ENCODE measurements around the gene VAV2.

Gene VAV2

GRCh38 chr9:133996531-133997520, 4.7 kb upstream of the VAV2 start:
- Histone ChIP-seq H3K4me1 (ENCODE audit: control extremely low read depth in 1 of 4, control insufficient read depth in 4 of 4, insufficient read depth in 4 of 4, low read length in 3 of 4) (peaks cover 0 to 20% (median 18%) of the 10 kb centered on the region in 4 experiments), H3K27ac (ENCODE audit: insufficient read depth in 1 of 2, low read depth in 1 of 2, low read length in 2 of 2, poor library complexity in 1 of 2, severe bottlenecking in 2 of 2) (no peak overlapping the region), H3K4me3 (ENCODE audit: control insufficient read depth in 1 of 7, extremely low read depth in 1 of 7, insufficient read depth in 4 of 7, low read depth in 2 of 7, low read length in 6 of 7) (no peak overlapping the region), H3K36me3 (ENCODE audit: control insufficient read depth in 4 of 4, insufficient read depth in 4 of 4, low read length in 3 of 4) (no peaks in the 10 kb centered on the region), H3K9me3 (ENCODE audit: control extremely low read depth in 1 of 5, control insufficient read depth in 4 of 5, insufficient read depth in 2 of 5, low read depth in 1 of 5, low read length in 4 of 5) (no peaks in the 10 kb centered on the region), H3K27me3 (replicated peaks in 2 of 5; ENCODE audit: control insufficient read depth in 4 of 5, insufficient read depth in 5 of 5, low read length in 4 of 5) (peaks cover 0 to 36% (median 14%) of the 10 kb centered on the region in 5 experiments)
- CTCF ChIA-PET = interaction anchor here (0.9 to 5.5 kb wide), 7 partner anchors 9 to 228 kb away, joined by 3 to 143 read pairs (median 18); no protein-coding TSS in a partner anchor
- WGBS (ENCODE audit: insufficient coverage) = 77% methylated on average over 24 of the region's 24 CpGs
- DNase-seq = no peak
- POLR2A ChIA-PET = no interaction called here

- Histone ChIP-seq H3K4me3 (ENCODE audit: control insufficient read depth in 1 of 7, extremely low read depth in 1 of 7, insufficient read depth in 4 of 7, low read depth in 2 of 7, low read length in 6 of 7) (no peak overlapping the region), H3K4me1 (ENCODE audit: control extremely low read depth in 1 of 4, control insufficient read depth in 4 of 4, insufficient read depth in 4 of 4, low read length in 3 of 4) (peaks cover 0 to 32% (median 30%) of the 10 kb centered on the region in 4 experiments), H3K27ac (ENCODE audit: insufficient read depth in 1 of 2, low read depth in 1 of 2, low read length in 2 of 2, poor library complexity in 1 of 2, severe bottlenecking in 2 of 2) (no peak overlapping the region), H3K36me3 (ENCODE audit: control insufficient read depth in 4 of 4, insufficient read depth in 4 of 4, low read length in 3 of 4) (no peaks in the 10 kb centered on the region), H3K9me3 (ENCODE audit: control extremely low read depth in 1 of 5, control insufficient read depth in 4 of 5, insufficient read depth in 2 of 5, low read depth in 1 of 5, low read length in 4 of 5) (no peaks in the 10 kb centered on the region), H3K27me3 (replicated peaks in 2 of 5; ENCODE audit: control insufficient read depth in 4 of 5, insufficient read depth in 5 of 5, low read length in 4 of 5) (peaks cover 0 to 52% (median 26%) of the 10 kb centered on the region in 5 experiments)
- ChIA-PET CTCF (interaction anchor here (0.7 to 5.5 kb wide), 19 partner anchors 10 to 227 kb away, joined by 3 to 143 read pairs (median 5); no protein-coding TSS in a partner anchor), POLR2A (interaction anchor here (0.6 kb wide), 2 partner anchors 180 to 214 kb away, joined by 3 read pairs; no protein-coding TSS in a partner anchor)
- DNase-seq = no peak
- 84% methylated on average over 12 of the region's 17 CpGs for WGBS (ENCODE audit: insufficient coverage)
These were observed 3.1 kb upstream of the VAV2 start for GRCh38 chr9:133995012-133995896.

- peaks cover 0 to 32% (median 30%) of the 10 kb centered on the region in 4 experiments for H3K4me1 ChIP-seq (ENCODE audit: control extremely low read depth in 1 of 4, control insufficient read depth in 4 of 4, insufficient read depth in 4 of 4, low read length in 3 of 4)
- no peaks in the 10 kb centered on the region for H3K36me3 ChIP-seq (ENCODE audit: control insufficient read depth in 4 of 4, insufficient read depth in 4 of 4, low read length in 3 of 4)
- ChIA-PET CTCF (interaction anchor here (0.7 to 5.5 kb wide), 29 partner anchors 11 to 268 kb away, joined by 3 to 143 read pairs (median 5); partner anchors contain the start of gene BRD3OS), POLR2A (interaction anchor here (0.6 to 0.7 kb wide), 3 partner anchors 169 to 213 kb away, joined by 3 read pairs; no protein-coding TSS in a partner anchor)
- no peaks in the 10 kb centered on the region for H3K9me3 ChIP-seq (ENCODE audit: control extremely low read depth in 1 of 5, control insufficient read depth in 4 of 5, insufficient read depth in 2 of 5, low read depth in 1 of 5, low read length in 4 of 5)
- H3K27ac ChIP-seq (ENCODE audit: insufficient read depth in 1 of 2, low read depth in 1 of 2, low read length in 2 of 2, poor library complexity in 1 of 2, severe bottlenecking in 2 of 2) = no peak overlapping the region
- H3K4me3 ChIP-seq (ENCODE audit: control insufficient read depth in 1 of 7, extremely low read depth in 1 of 7, insufficient read depth in 4 of 7, low read depth in 2 of 7, low read length in 6 of 7) = no peak overlapping the region
- WGBS (ENCODE audit: insufficient coverage) = 4% methylated on average over 10 of the region's 11 CpGs
- H3K27me3 ChIP-seq (replicated peaks in 2 of 5; ENCODE audit: control insufficient read depth in 4 of 5, insufficient read depth in 5 of 5, low read length in 4 of 5) = peaks cover 0 to 59% (median 31%) of the 10 kb centered on the region in 5 experiments
- peak; percentile 56 to 65 (median 57) for DNase-seq
These were observed 2.4 kb upstream of the VAV2 start for GRCh38 chr9:133994353-133995011.

GRCh38 chr9:133993635-133994253, 1.6 kb upstream of the VAV2 start:
- no peak for DNase-seq
- Histone ChIP-seq H3K27me3 (replicated peaks in 2 of 5; ENCODE audit: control insufficient read depth in 4 of 5, insufficient read depth in 5 of 5, low read length in 4 of 5) (peaks cover 0 to 59% (median 31%) of the 10 kb centered on the region in 5 experiments), H3K27ac (ENCODE audit: insufficient read depth in 1 of 2, low read depth in 1 of 2, low read length in 2 of 2, poor library complexity in 1 of 2, severe bottlenecking in 2 of 2) (no peak overlapping the region), H3K4me3 (ENCODE audit: control insufficient read depth in 1 of 7, extremely low read depth in 1 of 7, insufficient read depth in 4 of 7, low read depth in 2 of 7, low read length in 6 of 7) (peak overlapping the region in 5 of 7 experiments; percentile 61 to 78 (median 70)), H3K9me3 (ENCODE audit: control extremely low read depth in 1 of 5, control insufficient read depth in 4 of 5, insufficient read depth in 2 of 5, low read depth in 1 of 5, low read length in 4 of 5) (no peaks in the 10 kb centered on the region), H3K4me1 (ENCODE audit: control extremely low read depth in 1 of 4, control insufficient read depth in 4 of 4, insufficient read depth in 4 of 4, low read length in 3 of 4) (peaks cover 0 to 32% (median 30%) of the 10 kb centered on the region in 4 experiments), H3K36me3 (ENCODE audit: control insufficient read depth in 4 of 4, insufficient read depth in 4 of 4, low read length in 3 of 4) (no peaks in the 10 kb centered on the region)
- 79% methylated on average over 14 of the region's 16 CpGs for WGBS (ENCODE audit: insufficient coverage)
- CTCF ChIA-PET = interaction anchor here (0.7 to 5.5 kb wide), 29 partner anchors 10 to 267 kb away, joined by 3 to 143 read pairs (median 5); partner anchors contain the start of gene BRD3OS
- POLR2A ChIA-PET = interaction anchor here (0.7 to 1.0 kb wide), 2 partner anchors 169 to 211 kb away, joined by 3 to 6 read pairs; no protein-coding TSS in a partner anchor

- no peaks in the 10 kb centered on the region for H3K36me3 ChIP-seq (ENCODE audit: control insufficient read depth in 4 of 4, insufficient read depth in 4 of 4, low read length in 3 of 4)
- POLR2A ChIA-PET = interaction anchor here (1.0 kb wide), 1 partner anchor 211 kb away, joined by 6 read pairs; no protein-coding TSS in a partner anchor
- H3K9me3 ChIP-seq (ENCODE audit: control extremely low read depth in 1 of 5, control insufficient read depth in 4 of 5, insufficient read depth in 2 of 5, low read depth in 1 of 5, low read length in 4 of 5) = no peaks in the 10 kb centered on the region
- peak in 2 of 3 donors; percentile 51 to 61 for DNase-seq
- CTCF ChIA-PET = interaction anchor here (0.8 to 5.5 kb wide), 24 partner anchors 10 to 266 kb away, joined by 3 to 143 read pairs (median 5); partner anchors contain the start of gene BRD3OS
- H3K27me3 ChIP-seq (replicated peaks in 2 of 5; ENCODE audit: control insufficient read depth in 4 of 5, insufficient read depth in 5 of 5, low read length in 4 of 5) = peaks cover 0 to 59% (median 31%) of the 10 kb centered on the region in 5 experiments
- under 1% methylated on average over 30 of the region's 74 CpGs for WGBS (ENCODE audit: insufficient coverage)
- peak overlapping the region; percentile 41 to 78 (median 67) for H3K4me3 ChIP-seq (ENCODE audit: control insufficient read depth in 1 of 7, extremely low read depth in 1 of 7, insufficient read depth in 4 of 7, low read depth in 2 of 7, low read length in 6 of 7)
- peaks cover 0 to 32% (median 30%) of the 10 kb centered on the region in 4 experiments for H3K4me1 ChIP-seq (ENCODE audit: control extremely low read depth in 1 of 4, control insufficient read depth in 4 of 4, insufficient read depth in 4 of 4, low read length in 3 of 4)
- no peak overlapping the region for H3K27ac ChIP-seq (ENCODE audit: insufficient read depth in 1 of 2, low read depth in 1 of 2, low read length in 2 of 2, poor library complexity in 1 of 2, severe bottlenecking in 2 of 2)
These were observed 883 bp upstream of the VAV2 start for GRCh38 chr9:133992780-133993634.

Data from common myeloid progenitor, CD34-positive (primary cell).